Calu3 (cell line): ENCODE data around the gene SHC2. TPM values are rescaled to one million over a fixed set of nuclear protein-coding genes. Genes with fewer than 3 reads are reported as not detected.

Experiments used
- BruUV-seq: library from RNA; stranded (reverse); fragments of 400-500 nt; replicated peaks from 2 replicates; lab custom pipeline; 2021; lab: Mats Ljungman, UMichigan
- CTCF ChIA-PET: fragments of 300-600 bp; sonication (Branson Sonifier 250); formaldehyde crosslinking; loops from one replicate; lab custom pipeline; 2022; ENCODE audit warnings: antibody characterized with exemption; lab: Charles Lee
- DNase-seq: peaks from one replicate; pipeline ENCODE4 v3.0.0; 2022
- H3K27ac Mint-ChIP-seq: one replicate; pipeline ENCODE4 v1.8.0; 2022; ENCODE audit warnings: mixed read lengths; ENCODE audit not compliant: unreplicated experiment
- H3K27me3 Mint-ChIP-seq: one replicate; pipeline ENCODE4 v1.8.0; 2022; ENCODE audit warnings: mixed read lengths; ENCODE audit not compliant: unreplicated experiment
- H3K36me3 Mint-ChIP-seq: one replicate; pipeline ENCODE4 v1.8.0; 2022; ENCODE audit warnings: mild to moderate bottlenecking, moderate library complexity, mixed read lengths; ENCODE audit not compliant: insufficient read depth, unreplicated experiment
- H3K4me1 Mint-ChIP-seq: one replicate; pipeline ENCODE4 v1.8.0; 2022; ENCODE audit warnings: mild to moderate bottlenecking, low read depth, mixed read lengths; ENCODE audit not compliant: unreplicated experiment
- H3K4me3 Mint-ChIP-seq: one replicate; pipeline ENCODE4 v1.8.0; 2022; ENCODE audit warnings: mild to moderate bottlenecking, low read depth, moderate library complexity, mixed read lengths; ENCODE audit not compliant: unreplicated experiment
- H3K9me3 Mint-ChIP-seq: one replicate; pipeline ENCODE4 v1.8.0; 2022; ENCODE audit warnings: low read depth, mixed read lengths; ENCODE audit not compliant: unreplicated experiment
- CTCF ChIP-seq: fragments of 200-600 bp; IDR thresholded peaks from one replicate; pipeline ENCODE4 v1.8.0; 2022; ENCODE audit warnings: antibody characterized with exemption; ENCODE audit not compliant: unreplicated experiment
- intact Hi-C: fragments of 100-400 bp; cut with micrococcal nuclease; formaldehyde crosslinking; loops from one replicate; pipeline ENCODE4 v1.10.0; 2022; ENCODE audit not compliant: unreplicated experiment
- total RNA-seq: library from RNA; stranded (reverse); gene quantifications from 2 replicates; pipeline ENCODE4 v1.2.3, GENCODE V29; 2022

The SHC2 gene
- total RNA-seq, 1 experiment from 2014 or later: 8.4 TPM

- Mint-ChIP-seq H3K36me3 (peaks cover 6% of the 10 kb centered on the region), H3K4me3 (no peak overlapping the region), H3K27ac (no peak overlapping the region), H3K27me3 (no peaks in the 10 kb centered on the region), H3K9me3 (peaks cover 13% of the 10 kb centered on the region), H3K4me1 (peaks cover 6% of the 10 kb centered on the region)
- no peak for TF ChIP-seq CTCF
- intact Hi-C loops: no loop called here
- BruUV-seq: no TSS peak
- DNase-seq: no peak
- CTCF ChIA-PET: no interaction called here
Measured at GRCh38 chr19:391207-391557, 69.7 kb downstream of the SHC2 start.

GRCh38 chr19:390386-391206, 70.2 kb downstream of the SHC2 start:
- Mint-ChIP-seq H3K36me3 (peaks cover 6% of the 10 kb centered on the region), H3K27ac (no peak overlapping the region), H3K27me3 (no peaks in the 10 kb centered on the region), H3K4me1 (peaks cover 6% of the 10 kb centered on the region), H3K9me3 (peaks cover 10% of the 10 kb centered on the region), H3K4me3 (no peak overlapping the region)
- no peak for TF ChIP-seq CTCF
- intact Hi-C loops: no loop called here
- DNase-seq: no peak
- CTCF ChIA-PET: no interaction called here
- BruUV-seq: no TSS peak

- BruUV-seq: no TSS peak
- no peak overlapping the region for H3K4me3 Mint-ChIP-seq
- intact Hi-C loops: no loop called here
- no peak overlapping the region for H3K27ac Mint-ChIP-seq
- TF ChIP-seq CTCF: no peak
- H3K27me3 Mint-ChIP-seq: no peaks in the 10 kb centered on the region
- no peak for DNase-seq
- H3K9me3 Mint-ChIP-seq: peaks cover 8% of the 10 kb centered on the region
- H3K4me1 Mint-ChIP-seq: peaks cover 6% of the 10 kb centered on the region
- peaks cover 4% of the 10 kb centered on the region for H3K36me3 Mint-ChIP-seq
- CTCF ChIA-PET: no interaction called here
Measured at GRCh38 chr19:389935-390289, 70.9 kb downstream of the SHC2 start.

- Mint-ChIP-seq H3K9me3 (peaks cover 8% of the 10 kb centered on the region), H3K27ac (no peak overlapping the region), H3K27me3 (no peaks in the 10 kb centered on the region), H3K4me3 (no peak overlapping the region), H3K36me3 (no peaks in the 10 kb centered on the region), H3K4me1 (peaks cover 6% of the 10 kb centered on the region)
- BruUV-seq: no TSS peak
- CTCF ChIA-PET: no interaction called here
- no peak for TF ChIP-seq CTCF
- intact Hi-C loops: no loop called here
- DNase-seq: no peak
Measured at GRCh38 chr19:389255-389934, 71.4 kb downstream of the SHC2 start.
